ENCODE data around the gene HELZ2.

- TF ChIP-seq CTCF (IDR thresholded peaks at IDR 0.05; ENCODE audit: low read depth, low read length) (no peak), POLR2A (IDR thresholded peaks at IDR 0.05; ENCODE audit: extremely low read depth, insufficient read length) (no peak), MYC (IDR thresholded peaks at IDR 0.05; ENCODE audit: low read depth, low read length) (no peak)
Measured at GRCh38 chr20:63565699-63566335, 8.2 kb downstream of the HELZ2 start.

All from NB4 (cell line).